ENCODE data around the gene HYI.

The HYI gene

DNA sequence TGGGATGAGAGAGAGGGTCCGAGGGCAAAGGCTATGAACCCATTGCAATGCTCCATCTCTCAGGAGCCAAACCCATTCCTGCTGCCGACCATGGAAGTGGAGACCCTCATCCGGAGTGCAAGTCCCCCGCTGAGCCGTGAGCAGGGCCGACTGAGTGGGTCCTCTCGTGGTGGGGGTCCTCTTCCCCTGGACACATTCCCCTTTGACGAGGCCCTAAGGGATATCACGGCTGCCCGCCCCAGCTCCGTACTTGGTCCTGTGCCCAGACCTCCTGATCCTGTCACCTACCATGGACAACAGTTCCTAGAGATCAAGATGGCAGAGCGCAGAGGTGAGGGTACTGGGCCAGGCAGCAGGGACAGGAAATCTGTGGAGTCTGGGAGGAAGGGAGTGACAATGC, 11.0 kb downstream of the HYI start:
- Mint-ChIP-seq H3K4me3 (no peak overlapping the region), H3K4me1 (ENCODE audit: low read depth) (no peaks in the 10 kb centered on the region), H3K36me3 (peaks cover 2% of the 10 kb centered on the region), H3K27me3 (no peaks in the 10 kb centered on the region), H3K9me3 (ENCODE audit: low read depth) (no peaks in the 10 kb centered on the region), H3K27ac (no peak overlapping the region)

GRCh38 chr1:43441894-43442637, 11.7 kb downstream of the HYI start:
- H3K36me3 Mint-ChIP-seq = peaks cover 2% of the 10 kb centered on the region
- no peaks in the 10 kb centered on the region for H3K27me3 Mint-ChIP-seq
- no peaks in the 10 kb centered on the region for H3K4me1 Mint-ChIP-seq (ENCODE audit: low read depth)
- H3K9me3 Mint-ChIP-seq (ENCODE audit: low read depth) = no peaks in the 10 kb centered on the region
- no peak overlapping the region for H3K27ac Mint-ChIP-seq
- no peak overlapping the region for H3K4me3 Mint-ChIP-seq

DNA sequence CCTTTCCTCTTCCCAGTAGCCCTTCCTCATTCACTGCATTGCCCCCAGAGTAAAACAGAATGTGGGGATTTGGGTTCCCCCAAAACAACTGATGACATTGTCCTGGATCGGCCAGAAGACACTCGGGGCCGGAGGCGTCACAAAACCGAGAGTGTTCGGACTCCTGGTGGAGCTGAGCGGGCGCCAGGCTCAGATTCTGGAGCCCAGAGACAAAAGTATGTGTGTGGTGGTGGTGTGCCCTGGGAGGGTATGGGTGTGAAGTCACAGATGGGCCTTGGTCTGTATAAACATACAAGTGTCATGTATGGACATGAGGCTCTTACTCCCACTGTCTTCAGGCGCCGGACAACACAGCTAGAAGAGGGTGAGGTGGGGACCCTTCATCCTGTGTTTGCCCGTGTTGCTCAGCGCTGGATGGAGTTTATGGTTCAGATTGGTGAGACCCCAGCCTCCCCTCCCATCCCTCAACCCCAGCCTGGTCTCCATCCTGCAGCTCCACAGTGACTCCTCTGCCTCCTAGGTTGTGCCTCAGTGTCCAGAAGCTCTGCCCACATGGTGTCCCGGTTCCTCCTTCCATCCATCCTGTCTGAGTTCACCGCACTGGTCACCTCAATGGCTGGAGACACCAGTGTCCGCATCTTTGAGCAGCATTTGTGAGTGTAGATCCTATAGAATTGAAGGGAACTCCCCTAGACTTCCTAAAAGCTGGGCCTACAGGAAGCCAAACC, 12.4 kb downstream of the HYI start:
- H3K36me3 Mint-ChIP-seq = peaks cover 2% of the 10 kb centered on the region
- H3K27me3 Mint-ChIP-seq = no peaks in the 10 kb centered on the region
- no peaks in the 10 kb centered on the region for H3K4me1 Mint-ChIP-seq (ENCODE audit: low read depth)
- no peak overlapping the region for H3K27ac Mint-ChIP-seq
- H3K9me3 Mint-ChIP-seq (ENCODE audit: low read depth) = no peaks in the 10 kb centered on the region
- no peak overlapping the region for H3K4me3 Mint-ChIP-seq

DNA sequence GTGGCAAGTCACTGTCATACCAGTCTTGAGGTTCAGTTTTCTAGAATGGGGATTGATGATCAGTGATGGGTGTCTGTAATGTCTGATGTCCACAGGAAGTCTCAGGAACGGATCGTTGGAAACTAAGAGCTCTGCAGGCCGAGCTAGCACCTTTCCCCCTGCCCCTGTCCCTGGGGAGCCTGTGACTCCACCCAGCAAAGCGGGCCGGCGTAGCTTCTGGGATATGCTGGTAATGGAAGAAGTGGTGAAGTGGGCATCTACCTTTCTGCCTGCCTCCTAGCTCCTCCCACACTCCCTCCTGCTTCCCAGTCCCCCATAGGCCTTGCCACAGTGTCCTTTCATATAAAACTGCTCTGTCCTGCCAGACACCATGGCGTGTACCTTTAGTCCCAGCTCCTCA, 13.4 kb downstream of the HYI start:
- H3K27me3 Mint-ChIP-seq = no peaks in the 10 kb centered on the region
- H3K9me3 Mint-ChIP-seq (ENCODE audit: low read depth) = no peaks in the 10 kb centered on the region
- H3K36me3 Mint-ChIP-seq = no peaks in the 10 kb centered on the region
- no peaks in the 10 kb centered on the region for H3K4me1 Mint-ChIP-seq (ENCODE audit: low read depth)
- H3K4me3 Mint-ChIP-seq = no peak overlapping the region
- no peak overlapping the region for H3K27ac Mint-ChIP-seq

- Mint-ChIP-seq H3K27ac (no peak overlapping the region), H3K9me3 (ENCODE audit: low read depth) (no peaks in the 10 kb centered on the region), H3K4me1 (ENCODE audit: low read depth) (no peaks in the 10 kb centered on the region), H3K27me3 (no peaks in the 10 kb centered on the region), H3K36me3 (no peaks in the 10 kb centered on the region), H3K4me3 (no peak overlapping the region)
These were observed 13.9 kb downstream of the HYI start for GRCh38 chr1:43439781-43440180.

DNA sequence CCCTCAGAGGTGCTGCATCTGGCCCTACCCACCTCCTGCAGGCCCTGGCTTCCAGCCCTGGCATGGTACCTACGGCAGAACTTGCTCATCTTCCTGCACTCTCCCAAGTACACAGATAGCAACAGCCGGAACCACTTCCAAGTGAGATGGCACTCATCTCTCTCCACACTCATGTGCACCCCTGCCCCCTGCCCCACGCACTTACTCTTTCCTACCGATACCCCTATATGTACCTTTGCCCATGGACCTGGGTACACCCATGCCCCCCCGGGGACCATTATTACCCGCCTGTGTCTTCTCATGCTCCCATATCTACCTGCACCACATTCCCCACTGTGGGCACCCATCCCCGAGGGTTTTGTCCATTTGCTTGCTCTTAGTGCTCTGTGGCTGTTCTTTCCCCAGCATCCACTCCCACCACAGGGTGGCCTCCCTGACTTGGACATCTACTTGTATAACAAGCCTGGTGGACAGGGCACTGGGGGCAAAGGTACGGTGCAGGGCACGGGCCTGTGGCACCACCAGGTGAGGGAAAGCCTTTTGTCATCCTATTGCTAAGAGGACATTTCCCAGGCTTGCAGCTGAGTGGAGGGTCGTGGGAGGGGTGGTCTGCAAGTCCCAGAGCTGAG, 14.7 kb downstream of the HYI start:
- H3K9me3 Mint-ChIP-seq (ENCODE audit: low read depth) = no peaks in the 10 kb centered on the region
- H3K36me3 Mint-ChIP-seq = no peaks in the 10 kb centered on the region
- H3K4me1 Mint-ChIP-seq (ENCODE audit: low read depth) = no peaks in the 10 kb centered on the region
- peak overlapping the region; percentile 66 for H3K27ac Mint-ChIP-seq
- no peak overlapping the region for H3K4me3 Mint-ChIP-seq
- H3K27me3 Mint-ChIP-seq = no peaks in the 10 kb centered on the region

- Mint-ChIP-seq H3K9me3 (ENCODE audit: low read depth) (no peaks in the 10 kb centered on the region), H3K36me3 (no peaks in the 10 kb centered on the region), H3K27ac (no peak overlapping the region), H3K4me3 (no peak overlapping the region), H3K4me1 (ENCODE audit: low read depth) (no peaks in the 10 kb centered on the region), H3K27me3 (no peaks in the 10 kb centered on the region)
These were observed 15.2 kb downstream of the HYI start for GRCh38 chr1:43438576-43438952.

DNA sequence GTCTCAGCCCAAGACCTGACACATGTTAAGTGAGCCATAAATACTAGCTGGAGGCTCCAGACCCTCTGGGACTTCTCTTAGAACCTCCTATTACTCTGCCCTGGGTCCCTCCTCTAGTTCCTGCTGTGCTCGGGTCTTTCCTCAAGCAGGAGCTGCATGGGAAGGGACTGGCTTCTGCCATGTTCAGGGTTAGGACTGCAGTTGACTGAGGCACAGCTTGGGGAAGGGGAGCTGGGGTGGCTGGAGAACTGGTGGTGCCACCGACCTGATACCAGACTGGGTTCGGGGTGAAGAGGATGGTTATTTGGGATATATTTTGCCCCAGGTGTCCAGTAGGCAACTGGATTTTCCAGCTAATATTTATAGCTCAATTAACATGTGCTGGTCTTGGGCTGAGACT, 15.7 kb downstream of the HYI start:
- no peak overlapping the region for H3K4me3 Mint-ChIP-seq
- no peaks in the 10 kb centered on the region for H3K9me3 Mint-ChIP-seq (ENCODE audit: low read depth)
- H3K27ac Mint-ChIP-seq = no peak overlapping the region
- no peaks in the 10 kb centered on the region for H3K4me1 Mint-ChIP-seq (ENCODE audit: low read depth)
- H3K27me3 Mint-ChIP-seq = no peaks in the 10 kb centered on the region
- no peaks in the 10 kb centered on the region for H3K36me3 Mint-ChIP-seq

GRCh38 chr1:43437031-43437973, 16.4 kb downstream of the HYI start:
- Mint-ChIP-seq H3K27me3 (no peaks in the 10 kb centered on the region), H3K27ac (no peak overlapping the region), H3K36me3 (no peaks in the 10 kb centered on the region), H3K4me1 (ENCODE audit: low read depth) (no peaks in the 10 kb centered on the region), H3K4me3 (no peak overlapping the region), H3K9me3 (ENCODE audit: low read depth) (no peaks in the 10 kb centered on the region)

- peak overlapping the region; percentile 70 for H3K27ac Mint-ChIP-seq
- H3K36me3 Mint-ChIP-seq = no peaks in the 10 kb centered on the region
- no peaks in the 10 kb centered on the region for H3K9me3 Mint-ChIP-seq (ENCODE audit: low read depth)
- no peaks in the 10 kb centered on the region for H3K27me3 Mint-ChIP-seq
- no peak overlapping the region for H3K4me3 Mint-ChIP-seq
- H3K4me1 Mint-ChIP-seq (ENCODE audit: low read depth) = no peaks in the 10 kb centered on the region
These were observed 17.4 kb downstream of the HYI start for GRCh38 chr1:43436371-43436770.

DNA sequence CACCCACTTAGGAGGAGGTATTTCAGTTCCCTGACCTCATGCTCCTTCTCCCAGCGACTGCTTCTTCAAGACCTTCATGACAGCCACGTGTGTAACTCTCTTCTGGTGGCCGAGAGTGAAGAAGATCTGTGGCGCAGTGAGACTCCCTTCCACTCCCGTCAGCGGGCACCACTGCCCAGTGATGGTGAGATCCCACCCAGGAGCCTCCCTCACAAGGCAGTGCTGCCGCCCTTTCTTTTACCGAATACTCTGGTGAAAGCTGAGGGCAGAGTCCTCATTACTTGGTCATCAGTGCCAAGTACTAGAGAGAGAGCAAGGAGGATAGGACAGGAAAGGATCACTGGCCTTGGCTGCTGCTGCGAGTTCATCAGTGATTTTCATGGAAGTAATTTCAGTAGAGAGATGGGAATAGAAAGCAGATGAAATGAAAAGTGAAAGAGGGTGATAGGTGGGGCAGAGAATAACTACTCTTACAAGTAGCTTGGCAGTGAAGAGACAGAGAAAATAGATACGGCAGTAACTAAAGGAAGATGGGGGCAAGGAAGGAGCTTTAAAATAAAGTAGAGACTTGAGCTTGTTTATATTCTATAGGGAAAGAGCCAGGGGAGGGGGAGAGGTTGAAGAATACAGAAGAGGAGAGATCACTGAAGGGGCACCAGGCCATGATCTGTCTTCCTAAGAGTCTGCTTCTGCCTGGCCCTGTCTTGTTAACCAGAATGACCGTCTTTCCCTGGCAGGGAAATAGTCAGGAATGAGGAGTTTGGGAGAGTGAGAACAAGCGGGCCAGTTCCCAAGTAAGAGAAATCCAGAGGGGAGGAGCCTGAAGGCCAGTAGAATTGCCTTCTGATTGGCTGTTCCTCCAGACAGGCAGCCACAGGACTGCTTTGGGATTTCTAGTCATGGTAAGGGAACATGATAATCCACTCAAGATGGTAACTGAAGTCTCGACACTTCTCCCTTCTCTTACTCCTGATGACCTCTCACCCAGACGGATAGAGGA, 18.3 kb downstream of the HYI start:
- Mint-ChIP-seq H3K4me1 (ENCODE audit: low read depth) (no peaks in the 10 kb centered on the region), H3K4me3 (no peak overlapping the region), H3K27ac (peak overlapping the region; percentile 70), H3K27me3 (no peaks in the 10 kb centered on the region), H3K36me3 (no peaks in the 10 kb centered on the region), H3K9me3 (ENCODE audit: low read depth) (no peaks in the 10 kb centered on the region)

GRCh38 chr1:43434256-43434655, 19.5 kb downstream of the HYI start:
- Mint-ChIP-seq H3K9me3 (ENCODE audit: low read depth) (no peaks in the 10 kb centered on the region), H3K4me3 (no peak overlapping the region), H3K36me3 (no peaks in the 10 kb centered on the region), H3K27ac (peak overlapping the region; percentile 68), H3K27me3 (no peaks in the 10 kb centered on the region), H3K4me1 (ENCODE audit: low read depth) (no peaks in the 10 kb centered on the region)

GRCh38 chr1:43432907-43433306, 20.8 kb downstream of the HYI start:
- Mint-ChIP-seq H3K4me3 (no peak overlapping the region), H3K27me3 (no peaks in the 10 kb centered on the region), H3K9me3 (ENCODE audit: low read depth) (no peaks in the 10 kb centered on the region), H3K4me1 (ENCODE audit: low read depth) (no peaks in the 10 kb centered on the region), H3K36me3 (no peaks in the 10 kb centered on the region), H3K27ac (no peak overlapping the region)

Measured in activated naive CD8-positive, alpha-beta T cell (primary cell).